Breast epithelium (tissue), 4 donors: ENCODE data around the gene FXYD3. TPM values are rescaled to one million over a fixed set of nuclear protein-coding genes. Genes with fewer than 3 reads are reported as not detected.

Experiments used
- DNase-seq, 2 donors: peaks; one replicate each; pipeline ENCODE4 v3.0.0-alpha.2; 2019; ENCODE audit warnings: low spot score in 2 of 2
- H3K27ac ChIP-seq, 2 donors: fragments of 200-600 bp; sonication (generic) in 1 of 2; one replicate each; pipeline ENCODE4 v1.5.1; 2016 to 2019; ENCODE audit warnings: mild to moderate bottlenecking in 1 of 2
- H3K27me3 ChIP-seq, 2 donors: fragments of 200-600 bp; sonication (generic) in 1 of 2; one replicate each; pipeline versions ENCODE4 v1.5.1 to v1.6.0; 2017 to 2019; ENCODE audit warnings: control low read depth in 1 of 2, mild to moderate bottlenecking in 1 of 2
- H3K36me3 ChIP-seq: fragments of 200-600 bp; one replicate; pipeline ENCODE4 v1.5.1; 2019
- H3K4me1 ChIP-seq, 2 donors: fragments of 200-600 bp; sonication (generic); one replicate each; pipeline ENCODE4 v1.5.1; 2016 to 2019; ENCODE audit warnings: control low read depth in 1 of 2
- H3K4me3 ChIP-seq, 3 donors: fragments of 200-600 bp; sonication (generic); 1 replicate in 2 of 3; 2 replicates in 1 of 3; pipeline ENCODE4 v1.5.1; 2016 to 2019; ENCODE audit warnings: mild to moderate bottlenecking in 3 of 3, moderate library complexity in 2 of 3
- H3K9me3 ChIP-seq, 2 donors: fragments of 200-600 bp; sonication (generic) in 1 of 2; one replicate each; pipeline ENCODE4 v1.5.1; 2016 to 2019; ENCODE audit warnings: control low read depth in 1 of 2
- CTCF ChIP-seq, 3 donors: fragments of 450-650 bp; IDR thresholded peaks; one replicate each; pipeline ENCODE4 v1.5.1; 2016 to 2017; ENCODE audit warnings: antibody characterized with exemption in 3 of 3, mild to moderate bottlenecking in 3 of 3, moderate library complexity in 3 of 3
- POLR2A ChIP-seq: fragments of 450-650 bp; IDR thresholded peaks from one replicate; pipeline ENCODE4 v1.6.1; 2016; ENCODE audit warnings: antibody characterized with exemption, mild to moderate bottlenecking, moderate library complexity
- POLR2AphosphoS5 ChIP-seq, 3 donors: sonication (generic); formaldehyde crosslinking; IDR thresholded peaks; one replicate each; pipeline ENCODE4 v1.6.1; 2017; ENCODE audit warnings: antibody characterized with exemption in 3 of 3
- intact Hi-C: fragments of 100-400 bp; cut with DNase I; formaldehyde crosslinking; loops from one replicate; pipeline ENCODE4 v1.15.1; 2023; ENCODE audit warnings: low total_unique reads
- total RNA-seq, 3 donors: library from RNA; depleted of rRNA; stranded (reverse); fragments of >200 nt; gene quantifications; one replicate each; pipeline ENCODE4 v1.1.0, GENCODE V29; 2016

The FXYD3 gene
- 100 to 1,000 TPM in 2 of 3 donors, not detected in 1; 135 to 318 TPM for total RNA-seq

- intact Hi-C loops, result no loop called here
- Histone ChIP-seq H3K4me1 (peaks cover 0 to 7% of the 10 kb centered on the region in 2 donors), H3K27me3 (no peaks in the 10 kb centered on the region), H3K36me3 (no peaks in the 10 kb centered on the region), H3K27ac (peak within 1 kb of the TSS; percentile 91), H3K4me3 (peak within 1 kb of the TSS; percentile 17 to 75 (median 60)), H3K9me3 (no peaks in the 10 kb centered on the region)
- TF ChIP-seq CTCF (IDR thresholded peaks at IDR 0.05) (no peak), POLR2A (no peak), POLR2AphosphoS5 (IDR thresholded peaks at IDR 0.05) (no peak)
- DNase-seq, result no peak
Observed at GRCh38 chr19:35115177-35115951, at the start of gene FXYD3. Gene FXYD3 (plus strand): TSS chr19:35115823. CDS start chr19:35119377, 3,554 bp downstream.

GRCh38 chr19:35066121-35066520 is 49.5 kb upstream of the FXYD3 start:
- H3K9me3 ChIP-seq, result peaks cover 0 to 3% of the 10 kb centered on the region in 2 donors
- TF ChIP-seq CTCF (IDR thresholded peaks at IDR 0.05) (no peak), POLR2AphosphoS5 (IDR thresholded peaks at IDR 0.05) (no peak), POLR2A (no peak)
- no peaks in the 10 kb centered on the region for H3K27me3 ChIP-seq
- no peaks in the 10 kb centered on the region for H3K4me1 ChIP-seq
- H3K36me3 ChIP-seq, result no peaks in the 10 kb centered on the region
- H3K4me3 ChIP-seq, result no peak overlapping the region
- intact Hi-C loops, result loop anchor here (5.0 kb wide), 1 partner anchor 66 kb away; no protein-coding TSS in a partner anchor
- no peak overlapping the region for H3K27ac ChIP-seq
- DNase-seq, result no peak

- intact Hi-C loops, result loop anchor here (5.0 kb wide), 1 partner anchor 65 kb away; no protein-coding TSS in a partner anchor
- peak; percentile 78 to 85 for DNase-seq
Observed at GRCh38 chr19:35066691-35067563, 48.7 kb upstream of the FXYD3 start.

GRCh38 chr19:35068941-35069634 is 46.5 kb upstream of the FXYD3 start:
- no peak for TF ChIP-seq POLR2A
- TF ChIP-seq POLR2AphosphoS5 (IDR thresholded peaks at IDR 0.05), result no peak
- TF ChIP-seq CTCF (IDR thresholded peaks at IDR 0.05), result no peak
- intact Hi-C loops, result loop anchor here (5.0 kb wide), 1 partner anchor 63 kb away; no protein-coding TSS in a partner anchor
- no peaks in the 10 kb centered on the region for H3K27me3 ChIP-seq
- no peak overlapping the region for H3K4me3 ChIP-seq
- H3K9me3 ChIP-seq, result peaks cover 0 to 3% of the 10 kb centered on the region in 2 donors
- DNase-seq, result no peak
- H3K36me3 ChIP-seq, result no peaks in the 10 kb centered on the region
- no peaks in the 10 kb centered on the region for H3K4me1 ChIP-seq
- no peak overlapping the region for H3K27ac ChIP-seq

More at GRCh38 chr19:35066691-35067563, 48.7 kb upstream of the FXYD3 start:
- H3K4me3 ChIP-seq, result no peak overlapping the region
- no peaks in the 10 kb centered on the region for H3K27me3 ChIP-seq
- TF ChIP-seq CTCF (IDR thresholded peaks at IDR 0.05) (peak; percentile 81 to 94 (median 91)), POLR2A (no peak)
- no peaks in the 10 kb centered on the region for H3K36me3 ChIP-seq
- H3K27ac ChIP-seq, result no peak overlapping the region
- H3K9me3 ChIP-seq, result peaks cover 0 to 3% of the 10 kb centered on the region in 2 donors
- H3K4me1 ChIP-seq, result no peaks in the 10 kb centered on the region
